Lung (tissue), 12 donors: Measurements from ENCODE around the gene MLF2. TPM values are rescaled to one million over a fixed set of nuclear protein-coding genes. Genes with fewer than 3 reads are reported as not detected.
A peak's percentile ranks its signal among the peaks of the same experiment; 100 is the strongest.

ENCODE experiments used
- ATAC-seq: fragments of 200-7000 bp; cut with Tn5 transposase; one replicate; pipeline ENCODE4 v1.9.1; 2020; ENCODE audit warnings: moderate number of reproducible peaks; ENCODE audit not compliant: insufficient read depth, low FRiP score
- DNase-seq, 3 donors: peaks; one replicate each; pipeline ENCODE4 v3.0.0-alpha.2; 2013 to 2017
- H3K27ac ChIP-seq, 2 donors: one replicate each; pipeline ENCODE4 v1.5.1; 2013; ENCODE audit warnings: mild to moderate bottlenecking in 2 of 2, moderate library complexity in 2 of 2, control low read depth in 1 of 2, inconsistent platforms in 1 of 2, low read depth in 1 of 2, low read length in 1 of 2
- H3K27me3 ChIP-seq, 3 donors: one replicate each; pipeline ENCODE4 v1.5.1; 2013; ENCODE audit warnings: low read length in 2 of 3; ENCODE audit not compliant: control insufficient read depth in 3 of 3, insufficient read depth in 3 of 3
- H3K36me3 ChIP-seq, 4 donors: one replicate each; pipeline ENCODE4 v1.5.1; 2013; ENCODE audit warnings: low read length in 4 of 4, mild to moderate bottlenecking in 1 of 4, moderate library complexity in 1 of 4; ENCODE audit not compliant: control insufficient read depth in 4 of 4, insufficient read depth in 4 of 4
- H3K4me1 ChIP-seq, 5 donors: one replicate each; pipeline ENCODE4 v1.5.1; 2013; ENCODE audit warnings: low read length in 5 of 5, mild to moderate bottlenecking in 2 of 5, moderate library complexity in 1 of 5; ENCODE audit not compliant: control insufficient read depth in 5 of 5, insufficient read depth in 5 of 5
- H3K4me3 ChIP-seq: one replicate; pipeline ENCODE4 v1.5.1; 2013; ENCODE audit warnings: mild to moderate bottlenecking, control low read depth, moderate library complexity
- H3K9ac ChIP-seq, 2 donors: one replicate each; pipeline ENCODE4 v1.5.1; 2013; ENCODE audit warnings: low read length in 2 of 2, control low read depth in 1 of 2; ENCODE audit not compliant: insufficient read depth in 1 of 2
- H3K9me3 ChIP-seq, 4 donors: one replicate each; pipeline ENCODE4 v1.5.1; 2013; ENCODE audit warnings: low read length in 3 of 4, mild to moderate bottlenecking in 1 of 4, moderate library complexity in 1 of 4; ENCODE audit not compliant: control insufficient read depth in 4 of 4, insufficient read depth in 3 of 4
- CTCF ChIP-seq: IDR thresholded peaks from 2 replicates; pipeline ENCODE4 v1.5.1; 2012; ENCODE audit warnings: mild to moderate bottlenecking; ENCODE audit errors: control extremely low read depth, extremely low read depth
- WGBS, 2 donors: extraction: QIAGEN DNeasy Blood & Tissue Kit; methylation state at CpG; one replicate each; pipeline ENCODE4 v1.1.7; 2013; 5-methylcytosine and 5-hydroxymethylcytosine counted together
- polyA plus RNA-seq, 2 donors: library from polyadenylated mRNA; stranded (reverse); fragments of 200-250 nt; gene quantifications; one replicate each; pipeline ENCODE4 v1.2.1, GENCODE V29; 2013
- total RNA-seq, 2 donors: library from RNA; depleted of rRNA in 1 of 2; stranded (reverse); fragments of >200 nt in 1 of 2; gene quantifications; one replicate each; pipeline ENCODE4 v1.2.1, GENCODE V29; 2014 to 2021
- donor health status: control.
- donor health status: control.
- donor health status: Bipolar disorder and iron deficiency.
- donor health status: healthy.
- donor health status: DM: yes; HTN: yes; CAD: no.

MLF2 gene
- total and polyA plus RNA-seq, 4 donors = 95.9 to 171 (median 164) TPM

DNA sequence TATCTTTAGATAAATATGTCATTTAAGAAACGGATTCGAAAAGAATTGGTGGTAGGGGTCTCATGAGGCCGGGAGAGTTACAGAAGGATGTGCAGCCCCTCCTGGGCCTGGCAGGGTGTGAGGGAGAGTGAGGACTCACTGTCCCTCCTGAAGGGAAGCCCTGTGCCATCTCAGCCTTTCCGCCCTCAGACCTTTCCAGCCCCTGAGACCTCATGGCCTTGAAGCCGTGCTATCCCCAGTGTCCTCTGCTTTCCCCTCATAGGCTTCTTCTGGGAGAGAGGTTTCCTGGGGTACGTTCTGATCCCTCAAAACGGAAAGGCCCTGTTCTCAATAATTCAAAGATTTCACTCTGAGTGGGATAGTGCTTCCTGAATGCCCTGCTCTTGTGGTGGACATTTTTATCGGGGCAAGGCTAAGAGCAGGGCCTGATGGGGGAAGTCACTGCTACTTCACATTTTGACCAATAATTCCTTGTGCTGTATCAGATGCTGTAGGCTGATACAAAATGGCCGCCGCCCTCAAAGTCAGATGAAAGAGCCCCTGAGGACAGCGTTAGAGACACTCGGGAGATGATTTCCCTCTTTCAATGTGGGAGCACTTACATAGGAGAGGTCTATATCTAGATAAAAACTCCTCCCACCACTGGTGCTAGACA is 37.7 kb upstream of the MLF2 start:
- Histone ChIP-seq H3K27me3 (no peaks in the 10 kb centered on the region), H3K9me3 (no peaks in the 10 kb centered on the region), H3K27ac (peak overlapping the region in 1 of 2 donors; percentile 75), H3K9ac (peak overlapping the region in 1 of 2 donors; percentile 83), H3K36me3 (peaks cover 0 to 8% (median 3%) of the 10 kb centered on the region in 4 donors), H3K4me1 (peaks cover 0 to 40% (median 16%) of the 10 kb centered on the region in 5 donors), H3K4me3 (no peak overlapping the region)
- 80 to 82% methylated on average over 12 of the region's 12 CpGs for WGBS, 2 donors
- peak in 1 of 3 donors; percentile 13 for DNase-seq
- ATAC-seq = no peak
- no peak for TF ChIP-seq CTCF

GRCh38 chr12:6788972-6789924 is 36.3 kb upstream of the MLF2 start, which contains the start of gene CD4:
CD4 (plus strand) TSS chr12:6789528; CDS start chr12:6800139, 10,611 bp downstream.
- no peaks in the 10 kb centered on the region for H3K9me3 ChIP-seq

GRCh38 chr12:6787309-6787708 is 34.4 kb upstream of the MLF2 start:
- Histone ChIP-seq H3K27me3 (no peaks in the 10 kb centered on the region), H3K36me3 (no peaks in the 10 kb centered on the region), H3K9me3 (no peaks in the 10 kb centered on the region), H3K9ac (no peak overlapping the region), H3K4me1 (peaks cover 0 to 31% (median 16%) of the 10 kb centered on the region in 5 donors), H3K4me3 (no peak overlapping the region), H3K27ac (no peak overlapping the region)
- DNase-seq (peak in 1 of 3 donors; percentile 48), ATAC-seq (no peak)
- no peak for TF ChIP-seq CTCF
- WGBS, 2 donors = 91 to 96% methylated on average over 5 of the region's 5 CpGs

More at GRCh38 chr12:6788972-6789924, 36.3 kb upstream of the MLF2 start, which contains the start of gene CD4:
- TF ChIP-seq CTCF = no peak
- 35 to 44% methylated on average over 18 of the region's 18 CpGs for WGBS, 2 donors
- ATAC-seq (peak; percentile 66), DNase-seq (peak; percentile 87 to 91 (median 90))
- peaks cover 0 to 43% (median 16%) of the 10 kb centered on the region in 5 donors for H3K4me1 ChIP-seq
- H3K27me3 ChIP-seq = no peaks in the 10 kb centered on the region
- H3K9ac ChIP-seq = peak within 1 kb of the TSS; percentile 31 to 83
- H3K4me3 ChIP-seq = peak within 1 kb of the TSS; percentile 21
- H3K36me3 ChIP-seq = no peaks in the 10 kb centered on the region
- H3K27ac ChIP-seq = peak within 1 kb of the TSS in 1 of 2 donors; percentile 87
